Measurements from ENCODE around the gene LRRC15. TPM values are rescaled to one million over a fixed set of nuclear protein-coding genes. Genes with fewer than 3 reads are reported as not detected.

LRRC15 gene
- total and polyA plus RNA-seq, 7 donors, result 0.01 to 0.09 (median 0.04) TPM; not detected in 4

GRCh38 chr3:194395778-194396538, 26.4 kb upstream of the LRRC15 start:
- peaks cover 0 to 62% (median 6%) of the 10 kb centered on the region in 3 donors for H3K27me3 ChIP-seq (ENCODE audit: insufficient read depth in 3 of 3, low read length in 2 of 3)
- 46 to 59% (median 53%) methylated on average over 26 of the region's 26 CpGs for WGBS, 3 donors
- H3K27ac ChIP-seq, result no peak overlapping the region

GRCh38 chr3:194395212-194395611, 25.7 kb upstream of the LRRC15 start:
- Histone ChIP-seq H3K4me3 (no peak overlapping the region), H3K4me1 (peaks cover 15% of the 10 kb centered on the region), H3K27me3 (ENCODE audit: insufficient read depth in 3 of 3, low read length in 2 of 3) (peaks cover 0 to 66% (median 6%) of the 10 kb centered on the region in 3 donors), H3K36me3 (ENCODE audit: insufficient read depth in 1 of 2, low read depth in 1 of 2) (no peaks in the 10 kb centered on the region), H3K9me3 (peaks cover 5% of the 10 kb centered on the region), H3K27ac (no peak overlapping the region)
- 89 to 96% (median 90%) methylated on average over 5 of the region's 5 CpGs for WGBS, 3 donors
- DNase-seq, result no peak
- ATAC-seq, result no peak
- no peak for TF ChIP-seq CTCF (IDR thresholded peaks at IDR 0.05)
- intact Hi-C loops (cut with DNase I), result no loop called here

More at GRCh38 chr3:194395778-194396538, 26.4 kb upstream of the LRRC15 start:
- ATAC-seq (peak in 3 of 4 donors; percentile 17 to 42 (median 23)), DNase-seq (peak in 1 of 2 donors; percentile 47)
- intact Hi-C loops (cut with DNase I), result no loop called here
- Histone ChIP-seq H3K9me3 (peaks cover 2% of the 10 kb centered on the region), H3K4me1 (peaks cover 15% of the 10 kb centered on the region), H3K4me3 (peak overlapping the region; percentile 44), H3K36me3 (ENCODE audit: insufficient read depth in 1 of 2, low read depth in 1 of 2) (no peaks in the 10 kb centered on the region)
- TF ChIP-seq CTCF (IDR thresholded peaks at IDR 0.05), result no peak

- Histone ChIP-seq H3K27ac (no peak overlapping the region), H3K4me3 (no peak overlapping the region), H3K36me3 (ENCODE audit: insufficient read depth in 1 of 2, low read depth in 1 of 2) (no peaks in the 10 kb centered on the region), H3K4me1 (peaks cover 8% of the 10 kb centered on the region), H3K27me3 (ENCODE audit: insufficient read depth in 3 of 3, low read length in 2 of 3) (peaks cover 0 to 46% (median 6%) of the 10 kb centered on the region in 3 donors), H3K9me3 (peaks cover 5% of the 10 kb centered on the region)
- no peak for TF ChIP-seq CTCF (IDR thresholded peaks at IDR 0.05)
- ATAC-seq, result no peak
- 62 to 66% (median 63%) methylated on average over 7 of the region's 7 CpGs for WGBS, 3 donors
- intact Hi-C loops (cut with DNase I), result no loop called here
- no peak for DNase-seq
These were observed 23.0 kb upstream of the LRRC15 start for GRCh38 chr3:194392576-194392975.

GRCh38 chr3:194390835-194391234, 21.3 kb upstream of the LRRC15 start:
- DNase-seq, result no peak
- Histone ChIP-seq H3K4me1 (no peaks in the 10 kb centered on the region), H3K36me3 (ENCODE audit: insufficient read depth in 1 of 2, low read depth in 1 of 2) (no peaks in the 10 kb centered on the region), H3K27me3 (ENCODE audit: insufficient read depth in 3 of 3, low read length in 2 of 3) (peaks cover 0 to 32% (median 2%) of the 10 kb centered on the region in 3 donors), H3K4me3 (no peak overlapping the region), H3K27ac (no peak overlapping the region), H3K9me3 (peaks cover 5% of the 10 kb centered on the region)
- no peak for ATAC-seq
- no peak for TF ChIP-seq CTCF (IDR thresholded peaks at IDR 0.05)
- intact Hi-C loops (cut with DNase I), result no loop called here
